Astrocyte of the hippocampus (primary cell): ENCODE measurements around the gene GIMAP4.
"Not testable (repeated sequence)": the region's sequence is repeated elsewhere in the genome, so short reads cannot be mapped to it uniquely, and the experiment has no call there.

Source experiments
- DNase-seq: peaks from one replicate; pipeline ENCODE4 v3.0.0; 2011; ENCODE audit warnings: low read depth, low spot score

GIMAP4 gene

DNA sequence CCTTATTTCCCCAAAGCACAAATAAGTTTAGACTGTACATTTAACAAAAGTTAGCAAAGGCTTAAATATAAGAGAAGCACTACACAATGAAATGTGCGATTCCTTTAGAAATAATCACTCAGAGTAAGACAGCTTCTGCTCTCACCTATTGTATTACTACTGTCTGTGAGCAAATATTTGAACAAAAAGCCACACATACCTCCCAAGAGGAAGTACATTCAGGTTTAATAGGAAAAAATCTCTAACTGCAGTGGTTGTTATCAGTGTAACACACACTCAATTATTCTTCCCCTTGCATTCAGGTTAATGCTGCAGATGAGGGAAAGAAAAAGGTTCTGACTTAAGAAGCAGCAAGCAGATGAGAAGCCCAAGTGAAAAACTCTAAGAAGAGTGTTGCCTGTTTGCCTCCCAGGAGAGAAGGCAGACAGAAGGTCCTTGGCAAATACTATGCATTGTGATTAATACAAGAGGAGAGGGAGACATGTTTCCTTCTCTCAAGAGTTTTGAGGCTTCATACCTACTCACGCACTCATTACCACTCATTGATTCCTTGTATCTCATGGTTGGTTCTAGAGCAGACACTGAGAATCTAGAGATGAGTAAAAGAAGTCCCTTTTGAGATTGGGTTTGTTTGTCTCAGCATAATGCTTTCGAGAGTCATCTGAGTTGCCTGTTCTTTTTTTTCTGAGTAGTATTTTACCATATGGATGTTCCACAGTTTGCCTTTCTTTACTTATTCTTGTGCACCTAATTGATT lies 13.6 kb downstream of the GIMAP4 start:
- DNase-seq = no peak

DNA sequence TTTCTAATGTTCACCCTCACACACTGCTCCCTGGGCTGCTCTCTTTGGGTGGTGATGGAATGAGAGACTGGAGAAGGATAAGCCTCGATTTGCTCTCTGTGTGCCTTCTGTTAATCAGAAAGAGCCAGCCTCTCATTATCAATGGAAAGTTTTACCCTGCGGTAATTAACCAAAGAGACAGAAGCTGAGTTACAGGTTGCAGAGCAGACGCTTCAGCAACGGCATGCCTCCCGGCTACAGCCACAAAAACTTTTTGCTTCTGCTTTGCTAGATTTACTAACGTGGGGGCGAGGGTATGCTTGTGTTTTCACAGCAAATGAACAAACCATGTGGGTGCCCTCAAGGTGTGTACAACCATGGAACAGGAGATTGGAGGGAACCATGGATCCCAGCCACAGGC lies 18.0 kb downstream of the GIMAP4 start:
- DNase-seq = no peak

DNA sequence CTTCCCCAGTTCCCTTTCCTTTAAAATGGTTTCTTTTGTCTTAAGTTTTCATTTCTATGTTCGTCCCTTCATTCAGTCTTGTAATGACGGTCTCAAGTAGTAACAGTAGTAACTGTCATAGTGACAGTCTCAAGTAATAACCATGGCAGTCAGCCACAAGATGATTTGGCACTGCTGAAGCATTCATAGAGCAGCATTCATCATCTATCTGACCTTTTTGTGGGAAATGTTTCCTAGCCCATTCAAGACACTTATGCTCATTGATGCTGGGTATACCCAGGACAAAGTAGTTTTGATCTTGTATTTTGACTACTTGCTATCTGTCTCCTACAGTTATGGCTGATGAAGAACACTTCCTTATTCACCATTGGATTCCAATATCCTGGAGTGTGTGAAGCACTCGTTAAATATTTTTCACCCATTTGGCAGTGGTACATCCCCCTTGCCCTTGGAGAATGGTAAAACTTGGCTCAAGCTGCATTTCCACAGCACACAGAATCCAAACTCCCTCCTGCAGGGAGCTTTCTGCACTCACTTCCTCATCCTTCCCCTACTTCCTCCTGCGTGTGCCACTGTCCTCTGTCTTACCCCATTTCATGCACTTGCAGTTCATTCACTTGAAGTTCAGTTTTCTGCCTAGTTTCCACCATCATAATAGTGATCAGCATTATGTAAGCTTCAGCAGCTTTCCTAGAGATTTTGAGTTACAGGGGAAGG lies 19.0 kb downstream of the GIMAP4 start:
- no peak for DNase-seq

DNA sequence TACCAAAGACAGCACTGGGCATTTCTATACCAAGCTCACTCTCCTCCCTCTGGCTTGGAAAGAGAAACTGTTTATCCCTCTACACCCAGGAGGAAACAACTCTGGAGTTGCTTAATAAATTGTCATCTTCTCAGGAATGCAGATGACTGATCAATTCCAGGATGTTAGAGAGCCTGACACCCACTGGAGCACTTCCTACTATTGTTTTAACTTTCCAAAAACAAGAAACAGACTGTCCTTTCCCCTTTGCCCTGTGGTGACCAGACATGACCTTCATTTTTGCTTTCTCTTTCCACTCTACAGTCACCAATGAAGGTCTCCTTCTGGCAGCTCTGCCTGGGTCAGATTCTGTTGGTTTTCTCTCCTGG lies 19.6 kb downstream of the GIMAP4 start:
- no peak for DNase-seq

DNA sequence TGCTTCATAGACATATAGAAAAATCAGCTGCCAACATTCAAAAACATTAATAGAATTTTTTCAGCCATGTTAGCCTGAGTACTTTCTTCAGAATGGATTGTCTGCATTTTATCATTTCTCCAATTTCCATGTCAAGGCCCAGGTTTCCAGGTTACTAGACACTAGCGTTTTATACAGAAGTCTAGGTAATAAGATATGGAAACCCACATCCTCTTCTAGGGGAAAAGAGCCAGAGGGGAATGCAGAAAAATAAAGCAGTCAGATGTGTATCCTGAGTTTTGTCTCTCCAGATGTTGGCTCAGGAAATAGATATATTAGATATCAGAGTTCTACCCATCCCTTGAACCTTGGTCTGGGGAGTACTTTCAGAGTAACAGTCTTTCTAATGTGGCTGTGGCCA lies 20.4 kb downstream of the GIMAP4 start:
- DNase-seq = no peak

DNA sequence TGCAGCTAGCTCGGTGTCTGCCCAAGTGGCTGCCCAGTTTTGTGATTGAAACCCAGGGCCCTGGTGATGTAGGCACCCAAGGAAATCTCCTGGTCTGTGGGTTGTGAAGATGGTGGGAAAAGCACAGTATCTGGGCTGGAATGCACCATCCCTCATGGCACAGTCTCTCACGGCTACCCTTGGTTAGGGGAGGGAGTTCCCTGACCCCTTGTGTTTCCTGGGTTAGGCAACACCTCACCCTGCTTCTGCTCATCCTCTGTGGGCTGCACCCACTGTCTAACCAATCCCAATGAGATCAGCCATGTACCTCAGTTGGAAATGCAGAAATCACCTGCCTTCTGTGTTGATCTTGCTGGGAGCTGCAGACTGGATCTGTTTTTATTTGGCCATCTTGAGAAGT lies 27.6 kb downstream of the GIMAP4 start:
- DNase-seq = no peak

DNA sequence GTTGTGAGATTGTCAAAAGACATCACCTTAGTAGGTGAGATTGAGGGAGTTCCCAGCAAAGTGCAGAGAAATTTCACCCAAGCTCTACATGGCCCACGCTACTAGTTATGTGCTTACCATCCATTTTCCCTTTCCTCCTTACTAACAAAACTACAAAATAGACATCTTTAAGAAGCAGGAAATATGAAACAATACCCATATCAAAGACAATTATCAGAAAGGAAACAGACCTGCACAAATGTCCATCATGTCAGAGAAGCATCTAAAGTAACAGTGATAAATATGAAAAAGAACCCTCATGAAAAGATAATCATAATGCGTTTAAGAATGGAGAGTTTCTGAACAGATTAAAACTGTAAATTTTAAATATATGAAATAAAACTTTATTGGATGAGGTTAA lies 28.2 kb downstream of the GIMAP4 start:
- no peak for DNase-seq

DNA sequence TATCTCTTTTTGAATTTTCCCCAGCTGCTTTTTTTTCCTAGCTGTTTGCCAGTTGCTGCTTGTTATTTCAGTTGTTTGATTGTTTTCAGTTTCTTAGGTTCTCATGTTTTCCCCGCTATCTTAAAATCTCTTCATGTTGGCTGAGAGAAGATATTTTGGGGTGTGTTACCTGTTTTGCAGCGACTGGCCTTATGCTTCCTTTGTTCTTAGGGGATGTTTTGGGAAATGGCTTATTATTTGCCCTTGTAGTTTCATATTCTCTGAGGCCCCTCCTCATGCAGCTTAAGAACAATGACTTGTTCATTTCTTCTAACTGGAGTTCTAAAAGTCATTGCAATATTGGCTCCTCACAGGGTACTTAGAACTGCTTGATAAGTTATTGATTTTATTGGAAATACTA lies 36.4 kb downstream of the GIMAP4 start:
- not testable (repeated sequence) for DNase-seq

DNA sequence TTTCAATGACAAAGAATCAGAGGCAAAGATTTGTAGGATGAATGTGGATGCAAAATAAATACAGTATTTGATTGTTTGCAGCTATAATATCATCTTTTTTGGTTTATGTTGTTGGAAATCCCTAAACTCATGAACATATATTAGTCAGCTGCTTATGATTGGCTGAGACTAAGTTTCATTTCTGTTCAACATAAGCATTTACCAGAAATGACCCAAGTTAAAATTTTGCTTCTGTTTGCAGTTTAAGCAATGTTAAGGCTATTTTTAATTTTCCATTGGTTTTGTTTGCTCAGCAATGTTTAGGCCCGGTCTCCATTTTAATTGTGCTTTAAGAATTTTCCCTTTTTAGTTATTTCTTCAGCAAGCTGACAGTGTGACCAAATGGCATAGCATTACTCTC lies 43.0 kb downstream of the GIMAP4 start:
- DNase-seq = no peak

DNA sequence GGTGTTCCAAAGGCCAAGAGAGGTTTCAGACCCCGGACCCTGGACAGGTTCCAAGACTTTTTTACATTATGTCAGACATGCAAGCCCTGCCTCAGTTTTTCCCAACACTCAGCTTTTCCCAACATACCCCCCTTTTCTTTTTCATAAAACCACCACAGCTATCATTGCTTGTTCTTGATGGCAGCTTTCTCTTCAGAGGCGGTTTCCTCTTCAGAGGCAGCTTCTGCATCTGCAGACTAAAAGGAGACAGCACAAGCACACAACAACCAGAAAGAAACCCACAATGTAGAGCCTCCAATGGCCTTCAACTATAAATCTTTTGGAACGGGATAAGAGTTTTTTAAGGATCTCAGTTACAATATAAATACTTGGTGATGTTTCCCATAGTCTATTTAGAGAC lies 45.7 kb downstream of the GIMAP4 start:
- DNase-seq = no peak

DNA sequence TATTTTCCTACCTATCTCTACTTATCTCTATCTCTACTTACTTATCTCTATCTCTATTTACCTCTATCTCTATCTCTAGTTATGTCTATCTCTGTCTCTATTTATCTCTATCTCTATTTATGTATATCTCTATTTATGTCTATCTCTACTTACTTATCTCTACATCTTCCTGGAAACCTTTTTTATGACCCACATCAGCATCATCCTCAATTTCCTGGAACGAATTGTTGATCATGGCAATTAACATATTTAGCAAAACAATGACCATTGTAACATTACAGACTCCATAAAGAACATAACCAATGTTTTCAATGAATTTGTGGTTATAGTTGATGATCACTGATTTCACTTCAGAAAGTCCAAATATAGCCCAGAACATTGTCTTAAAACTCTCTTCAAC lies 46.7 kb downstream of the GIMAP4 start:
- DNase-seq = no peak

DNA sequence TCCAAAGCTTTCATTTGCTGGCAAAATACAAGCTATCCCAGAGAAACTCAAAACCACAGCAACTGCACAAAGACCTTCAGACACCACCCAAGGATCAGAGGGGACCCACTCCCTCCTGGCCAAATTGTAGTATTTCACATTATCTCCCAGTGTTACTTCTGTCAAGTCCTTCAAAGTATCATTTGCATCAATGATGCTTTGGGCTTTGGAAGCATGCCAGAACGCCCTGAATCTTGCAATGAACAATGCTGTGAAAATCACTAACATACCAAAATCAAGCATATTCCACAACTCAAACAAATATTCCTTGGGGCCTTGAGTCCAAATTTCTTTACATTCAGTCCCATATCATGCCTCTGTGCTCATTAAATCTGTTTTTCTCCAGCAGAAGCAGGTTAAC lies 47.2 kb downstream of the GIMAP4 start:
- not testable (repeated sequence) for DNase-seq

DNA sequence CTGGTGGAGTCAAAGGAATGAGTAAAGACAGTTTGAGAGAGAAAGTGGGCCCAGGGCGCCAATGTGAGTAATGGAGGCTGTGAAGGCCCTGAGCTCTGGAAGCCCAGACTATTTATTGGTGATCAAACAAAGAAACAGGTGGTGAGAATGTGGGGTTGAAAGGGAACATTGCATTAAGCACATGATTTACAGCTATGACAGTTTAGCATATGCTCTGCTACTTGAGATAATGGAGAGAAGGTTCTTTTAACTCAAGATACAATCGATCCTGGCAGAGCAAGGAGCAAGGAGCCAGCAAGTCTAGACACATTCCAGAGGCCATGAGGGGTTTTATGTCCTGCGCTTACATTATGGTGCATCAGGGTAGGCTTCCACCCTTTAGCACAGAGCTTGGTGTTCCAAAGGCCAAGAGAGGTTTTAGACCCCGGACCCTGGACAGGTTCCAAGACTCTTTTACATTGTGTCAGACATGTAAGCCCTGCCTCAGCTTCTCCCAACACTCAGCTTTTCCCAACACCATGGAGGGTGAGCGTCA lies 48.1 kb downstream of the GIMAP4 start:
- not testable (repeated sequence) for DNase-seq

DNA sequence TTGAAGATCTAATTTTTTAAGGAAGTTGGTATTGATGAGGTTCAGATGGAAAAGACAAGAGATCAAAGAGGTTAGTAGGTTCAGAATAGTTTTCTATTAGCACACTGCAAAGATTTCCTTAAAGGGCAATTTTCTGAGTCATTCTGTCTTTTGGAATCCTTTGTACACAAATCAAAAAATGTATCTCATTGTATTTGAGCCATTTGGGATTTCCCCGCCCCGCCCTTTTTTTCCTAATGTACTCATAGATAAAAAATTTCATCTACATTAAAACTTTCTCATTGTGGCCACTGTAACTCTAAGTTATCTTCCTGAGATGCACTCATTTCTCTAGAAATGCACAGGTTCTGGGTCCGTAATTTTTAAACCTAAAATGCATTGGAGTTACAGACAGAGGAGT lies 52.9 kb downstream of the GIMAP4 start:
- DNase-seq = no peak

DNA sequence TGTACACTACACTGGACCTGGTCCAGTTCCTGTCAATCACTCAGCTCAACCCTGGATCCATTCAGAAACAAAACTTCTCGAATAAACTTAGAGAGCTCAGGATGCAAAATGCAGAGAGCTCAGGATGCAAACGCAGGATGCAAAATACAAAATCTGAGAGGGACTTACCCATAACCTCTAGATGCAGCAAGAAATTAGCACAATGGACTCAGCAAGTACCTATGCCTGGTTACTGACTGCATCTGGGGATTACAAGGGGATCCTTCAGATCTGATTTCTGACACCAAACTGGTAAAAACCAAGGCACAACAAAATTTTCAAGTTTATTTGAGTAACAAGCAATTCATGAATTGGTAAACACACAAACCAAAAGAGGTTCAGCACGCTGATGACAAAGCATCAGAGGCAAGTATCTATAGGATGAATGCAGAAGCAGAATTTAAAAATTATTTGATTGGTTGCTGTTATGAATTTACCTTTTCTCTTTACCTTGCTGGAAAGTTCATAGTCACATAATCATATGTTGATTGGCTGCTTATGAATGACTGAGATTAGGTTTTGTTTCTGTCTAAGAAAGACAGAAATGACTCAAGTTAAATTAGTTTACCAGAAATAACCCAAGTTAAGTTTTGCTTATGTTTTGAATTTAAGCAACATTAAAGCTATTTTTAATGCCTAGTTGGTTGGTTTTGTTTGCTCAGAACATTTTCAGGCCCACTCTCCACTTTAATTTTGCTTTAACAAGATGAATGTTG lies 53.6 kb downstream of the GIMAP4 start:
- DNase-seq = no peak

DNA sequence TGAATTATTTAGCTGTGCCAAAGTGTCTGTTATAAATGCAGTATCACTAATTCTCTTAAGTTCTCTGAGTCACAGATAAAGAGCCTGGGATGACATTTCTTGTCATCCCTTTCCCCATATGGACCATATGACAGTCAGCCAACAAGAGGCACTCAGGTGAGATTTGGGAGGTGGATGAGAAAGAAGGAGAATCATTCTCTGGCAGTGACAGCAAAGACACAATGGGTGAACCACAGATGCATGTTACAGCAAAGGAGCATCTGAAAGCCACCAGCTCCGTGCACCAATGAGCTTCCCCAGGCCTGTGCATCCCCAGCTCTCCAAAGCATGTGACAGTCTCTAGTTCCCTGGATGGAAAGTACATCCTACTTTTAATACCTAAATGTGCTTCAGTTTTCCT lies 54.2 kb downstream of the GIMAP4 start:
- DNase-seq = no peak
